PC-9 (cell line): ENCODE data around the gene BTAF1. TPM values are rescaled to one million over a fixed set of nuclear protein-coding genes. Genes with fewer than 3 reads are reported as not detected.
"Not testable (repeated sequence)": the region's sequence is repeated elsewhere in the genome, so short reads cannot be mapped to it uniquely, and the experiment has no call there.

ENCODE experiments used
- BruUV-seq: library from RNA; stranded (reverse); fragments of 400-500 nt; replicated peaks from 2 replicates; lab custom pipeline; 2021; lab: Mats Ljungman, UMichigan
- CTCF ChIA-PET: fragments of 300-600 bp; sonication (Branson Sonifier 250); formaldehyde crosslinking; loops from one replicate; lab custom pipeline; 2022; ENCODE audit warnings: antibody characterized with exemption; lab: Charles Lee
- POLR2A ChIA-PET: fragments of 300-600 bp; sonication (Branson Sonifier 250); formaldehyde crosslinking; loops from one replicate; lab custom pipeline; 2022; ENCODE audit warnings: antibody characterized with exemption; ENCODE audit not compliant: unreplicated experiment; lab: Charles Lee
- DNase-seq, 2 experiments: peaks; one replicate each; pipeline versions ENCODE4 v3.0.0 to v3.0.0-alpha.2; 2015 to 2022; ENCODE audit warnings: mixed read lengths in 1 of 2
- H2AFZ ChIP-seq: fragments of 200-600 bp; sonication (generic); 2 replicates; pipeline ENCODE4 v1.8.1; 2017; ENCODE audit warnings: antibody characterized with exemption
- H3F3A ChIP-seq: fragments of 200-600 bp; sonication (generic); 2 replicates; pipeline ENCODE4 v1.8.1; 2017; ENCODE audit warnings: antibody characterized with exemption, mild to moderate bottlenecking, low read depth; ENCODE audit not compliant: insufficient read depth
- H3K27ac ChIP-seq: fragments of 200-600 bp; sonication (generic); 2 replicates; pipeline ENCODE4 v1.6.1; 2016; ENCODE audit warnings: mixed run types
- H3K27me3 ChIP-seq: fragments of 200-600 bp; sonication (generic); 2 replicates; pipeline ENCODE4 v1.6.1; 2016; ENCODE audit warnings: low read depth, mixed run types; ENCODE audit not compliant: insufficient read depth
- H3K36me3 ChIP-seq: fragments of 200-600 bp; sonication (generic); 2 replicates; pipeline ENCODE4 v1.6.1; 2016; ENCODE audit warnings: low read depth, mixed run types
- H3K4me1 ChIP-seq: fragments of 200-600 bp; sonication (generic); replicated peaks from 2 replicates; pipeline ENCODE4 v1.6.1; 2016; ENCODE audit warnings: mixed run types; ENCODE audit not compliant: insufficient read depth
- H3K4me2 ChIP-seq: fragments of 200-600 bp; sonication (generic); 2 replicates; pipeline ENCODE4 v1.6.1; 2017; ENCODE audit warnings: mixed run types
- H3K4me3 ChIP-seq: fragments of 200-600 bp; sonication (generic); 2 replicates; pipeline ENCODE4 v1.6.1; 2016; ENCODE audit warnings: mixed run types
- H3K79me2 ChIP-seq: fragments of 200-600 bp; sonication (generic); 2 replicates; pipeline ENCODE4 v1.6.1; 2017; ENCODE audit warnings: low read depth, mixed run types
- H3K9me2 ChIP-seq: fragments of 200-600 bp; sonication (generic); 2 replicates; pipeline ENCODE4 v1.8.1; 2017; ENCODE audit warnings: mild to moderate bottlenecking; ENCODE audit not compliant: insufficient read depth
- H3K9me3 ChIP-seq: fragments of 200-600 bp; sonication (generic); 2 replicates; pipeline ENCODE4 v1.8.1; 2016; ENCODE audit warnings: low read depth; ENCODE audit not compliant: insufficient read depth
- H4K20me1 ChIP-seq: fragments of 200-600 bp; sonication (generic); 2 replicates; pipeline ENCODE4 v1.8.1; 2017; ENCODE audit not compliant: insufficient read depth
- EZH2 ChIP-seq: fragments of 200-600 bp; sonication (generic); IDR thresholded peaks from 2 replicates; pipeline ENCODE4 v1.8.0; 2017; ENCODE audit warnings: antibody characterized with exemption, low read depth
- intact Hi-C: fragments of 100-400 bp; cut with micrococcal nuclease; formaldehyde crosslinking; loops from one replicate; pipeline ENCODE4 v1.10.0; 2022; ENCODE audit not compliant: unreplicated experiment
- total RNA-seq: library from RNA; stranded (reverse); gene quantifications from 2 replicates; pipeline ENCODE4 v1.2.3, GENCODE V29; 2021
- TF ChIP-seq, protein P1 (sequence below): fragments of 200-600 bp; sonication (generic); conservative IDR thresholded peaks from 2 replicates; pipeline ENCODE4 v1.6.1; 2017; ENCODE audit warnings: mixed run types, antibody characterized with exemption, mild to moderate bottlenecking, moderate library complexity

The BTAF1 gene
- total RNA-seq, 1 experiment from 2014 or later: 19.0 TPM

DNA sequence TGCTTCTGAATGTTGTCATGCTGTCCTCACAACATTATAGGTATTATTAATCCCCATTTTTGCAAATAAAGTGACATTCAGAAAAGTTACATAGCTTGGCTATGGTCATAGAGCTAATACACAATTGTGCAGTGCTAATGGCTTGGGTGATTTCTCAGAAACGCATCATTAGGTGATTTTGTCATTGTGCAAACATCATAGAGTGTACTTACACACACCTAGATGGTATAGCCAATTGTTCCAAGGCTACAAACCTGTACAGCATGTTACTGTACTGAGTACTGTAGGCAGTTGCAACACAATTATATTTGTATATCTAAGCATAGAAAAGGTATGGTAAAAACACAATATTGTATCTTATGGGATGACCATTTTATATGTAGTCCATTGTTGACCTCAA is 91.0 kb downstream of the BTAF1 start:
- CTCF ChIA-PET: no interaction called here
- BruUV-seq: no TSS peak
- POLR2A ChIA-PET: no interaction called here
- Histone ChIP-seq H3K4me1 (no peaks in the 10 kb centered on the region; the same call in 1 of the 2 replicates), H3K27ac (no peak overlapping the region), H3K4me3 (no peak overlapping the region), H3K27me3 (no peaks in the 10 kb centered on the region), H3F3A (no peaks in the 10 kb centered on the region; the same call in 1 of the 2 replicates), H3K79me2 (no peaks in the 10 kb centered on the region), H2AFZ (no peak overlapping the region), H3K4me2 (no peak overlapping the region), H3K9me3 (no peaks in the 10 kb centered on the region), H4K20me1 (no peaks in the 10 kb centered on the region), H3K9me2 (no peaks in the 10 kb centered on the region), H3K36me3 (0 out of 2 replicates have a peak, but pooled peaks cover 14% of the 10 kb centered on the region)
- intact Hi-C loops: no loop called here
- TF ChIP-seq, protein P1, sequence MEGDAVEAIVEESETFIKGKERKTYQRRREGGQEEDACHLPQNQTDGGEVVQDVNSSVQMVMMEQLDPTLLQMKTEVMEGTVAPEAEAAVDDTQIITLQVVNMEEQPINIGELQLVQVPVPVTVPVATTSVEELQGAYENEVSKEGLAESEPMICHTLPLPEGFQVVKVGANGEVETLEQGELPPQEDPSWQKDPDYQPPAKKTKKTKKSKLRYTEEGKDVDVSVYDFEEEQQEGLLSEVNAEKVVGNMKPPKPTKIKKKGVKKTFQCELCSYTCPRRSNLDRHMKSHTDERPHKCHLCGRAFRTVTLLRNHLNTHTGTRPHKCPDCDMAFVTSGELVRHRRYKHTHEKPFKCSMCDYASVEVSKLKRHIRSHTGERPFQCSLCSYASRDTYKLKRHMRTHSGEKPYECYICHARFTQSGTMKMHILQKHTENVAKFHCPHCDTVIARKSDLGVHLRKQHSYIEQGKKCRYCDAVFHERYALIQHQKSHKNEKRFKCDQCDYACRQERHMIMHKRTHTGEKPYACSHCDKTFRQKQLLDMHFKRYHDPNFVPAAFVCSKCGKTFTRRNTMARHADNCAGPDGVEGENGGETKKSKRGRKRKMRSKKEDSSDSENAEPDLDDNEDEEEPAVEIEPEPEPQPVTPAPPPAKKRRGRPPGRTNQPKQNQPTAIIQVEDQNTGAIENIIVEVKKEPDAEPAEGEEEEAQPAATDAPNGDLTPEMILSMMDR: no peak
- no peak for TF ChIP-seq EZH2
- DNase-seq: no peak

DNA sequence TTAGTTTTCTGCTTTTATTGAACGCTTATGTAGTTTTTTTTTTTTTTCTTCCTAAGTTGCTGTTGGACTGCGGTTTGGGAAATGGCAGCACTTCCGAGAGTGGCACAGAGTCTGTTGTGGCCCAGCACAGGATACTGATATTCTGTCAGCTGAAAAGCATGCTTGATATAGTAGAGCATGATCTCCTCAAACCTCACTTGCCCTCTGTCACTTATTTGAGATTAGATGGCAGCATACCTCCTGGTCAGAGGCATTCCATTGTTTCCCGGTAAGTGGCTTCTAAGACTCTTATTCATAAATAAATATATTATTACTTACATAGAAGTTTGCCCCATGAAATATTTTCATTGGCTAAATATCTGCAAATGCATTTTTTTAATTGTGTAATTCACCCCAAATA is 101.1 kb downstream of the BTAF1 start:
- H3K79me2 ChIP-seq: no peaks in the 10 kb centered on the region
- intact Hi-C loops: no loop called here

DNA sequence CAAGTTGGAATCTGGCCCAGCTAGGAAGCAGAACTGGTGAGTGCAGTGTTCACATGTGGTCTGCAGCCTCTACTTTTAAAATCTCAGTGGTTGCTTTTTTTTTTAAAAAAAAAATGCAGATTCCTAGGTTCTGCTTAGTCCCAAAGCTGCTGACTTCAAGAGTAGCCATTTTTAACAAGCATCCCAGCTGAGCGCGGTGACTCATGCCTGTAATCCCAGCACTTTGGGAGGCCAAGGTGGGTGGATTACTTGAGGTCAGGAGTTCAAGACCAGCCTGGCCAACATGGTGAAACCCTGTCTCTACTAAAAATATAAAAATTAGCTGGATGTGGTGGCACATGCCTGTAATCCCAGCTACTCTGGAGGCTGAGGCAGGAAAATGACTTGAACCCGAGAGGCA is 101.8 kb downstream of the BTAF1 start:
- H3K36me3 ChIP-seq, intact Hi-C loops, H4K20me1 ChIP-seq, BruUV-seq, H3K4me1 ChIP-seq, H3F3A ChIP-seq, H3K4me3 ChIP-seq, DNase-seq, POLR2A ChIA-PET, H3K27ac ChIP-seq, H3K9me2 ChIP-seq, H3K79me2 ChIP-seq, H3K9me3 ChIP-seq, H2AFZ ChIP-seq, H3K27me3 ChIP-seq, H3K4me2 ChIP-seq, CTCF ChIA-PET: not testable (repeated sequence)

More for the DNA sequence above, 101.1 kb downstream of the BTAF1 start:
- DNase-seq: no peak
- H3K9me3 ChIP-seq: no peaks in the 10 kb centered on the region
- H3F3A ChIP-seq: no peaks in the 10 kb centered on the region
- ChIA-PET POLR2A (no interaction called here), CTCF (no interaction called here)
- H4K20me1 ChIP-seq: no peaks in the 10 kb centered on the region
- no peaks in the 10 kb centered on the region for H3K27me3 ChIP-seq
- H3K27ac ChIP-seq: no peak overlapping the region
- no peak overlapping the region for H3K4me2 ChIP-seq
- no peak for TF ChIP-seq EZH2
- TF ChIP-seq, protein P1: no peak
- no peaks in the 10 kb centered on the region for H3K4me1 ChIP-seq
- no peak overlapping the region for H2AFZ ChIP-seq
- no peaks in the 10 kb centered on the region for H3K36me3 ChIP-seq
- no TSS peak for BruUV-seq
- H3K9me2 ChIP-seq: no peaks in the 10 kb centered on the region
- H3K4me3 ChIP-seq: no peak overlapping the region

DNA sequence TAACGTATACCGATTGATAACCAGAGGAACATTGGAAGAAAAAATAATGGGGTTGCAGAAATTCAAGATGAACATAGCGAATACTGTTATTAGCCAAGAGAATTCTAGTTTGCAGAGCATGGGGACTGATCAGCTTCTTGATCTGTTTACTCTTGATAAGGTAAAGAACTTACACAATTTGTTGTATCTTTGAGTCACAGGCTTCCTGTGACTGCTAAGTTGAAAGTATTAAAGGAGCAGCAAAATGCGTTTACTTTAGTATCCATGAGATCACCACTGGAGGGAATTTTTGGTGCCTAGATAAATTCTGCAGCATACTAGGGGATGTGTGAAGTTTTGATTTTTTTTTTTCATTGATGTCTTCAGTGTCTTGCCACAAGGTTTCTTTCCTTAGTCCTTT is 103.6 kb downstream of the BTAF1 start:
- intact Hi-C loops: no loop called here
- Histone ChIP-seq H3K4me3 (no peak overlapping the region), H3K9me2 (no peaks in the 10 kb centered on the region), H3F3A (no peaks in the 10 kb centered on the region), H3K27ac (no peak overlapping the region), H3K9me3 (no peaks in the 10 kb centered on the region), H4K20me1 (no peaks in the 10 kb centered on the region), H3K27me3 (no peaks in the 10 kb centered on the region), H2AFZ (no peak overlapping the region), H3K4me1 (no peaks in the 10 kb centered on the region), H3K4me2 (no peak overlapping the region), H3K36me3 (no peaks in the 10 kb centered on the region), H3K79me2 (no peaks in the 10 kb centered on the region)
- ChIA-PET CTCF (interaction anchor here (0.6 kb wide), 1 partner anchor 398 kb away, joined by 8 read pairs; no protein-coding TSS in a partner anchor), POLR2A (no interaction called here)
- TF ChIP-seq, protein P1: no peak
- no peak for TF ChIP-seq EZH2
- BruUV-seq: no TSS peak
- no peak for DNase-seq
